Measurements from ENCODE around the gene RIN2. TPM values are rescaled to one million over a fixed set of nuclear protein-coding genes. Genes with fewer than 3 reads are reported as not detected.

Gene RIN2
- total and polyA plus RNA-seq, 2 of the 13 experiments (the other 11 are each of a cell fraction or from before 2014, with no cell fraction given): 2.5 to 5.1 TPM

- Histone ChIP-seq H3K27ac (ENCODE audit: extremely low read length, insufficient read depth, low read length) (no peak overlapping the region), H3K27me3 (ENCODE audit: control insufficient read depth in 1 of 2, insufficient read depth in 2 of 2, low read length in 2 of 2) (peaks cover 0 to 13% of the 10 kb centered on the region in 2 experiments; a peak in 1 of 5 replicates), H3K36me3 (replicated peaks in 1 of 2; ENCODE audit: control insufficient read depth in 1 of 2, insufficient read depth in 2 of 2, low read length in 2 of 2) (no peaks in the 10 kb centered on the region), H3K4me3 (replicated peaks in 1 of 3; ENCODE audit: insufficient read depth in 1 of 3, low read depth in 2 of 3, low read length in 3 of 3) (no peak overlapping the region), H3K4me2 (ENCODE audit: low read depth, low read length) (no peak overlapping the region), H3K9me3 (ENCODE audit: low read length) (peaks cover 9% of the 10 kb centered on the region; the same call in 1 of the 2 replicates), H3K4me1 (ENCODE audit: insufficient read depth, low read length) (no peaks in the 10 kb centered on the region), H3K9ac (ENCODE audit: insufficient read depth, low read depth, low read length) (no peak overlapping the region), H2AFZ (ENCODE audit: low read length) (no peak overlapping the region), H3K79me2 (ENCODE audit: insufficient read depth, low read length) (no peaks in the 10 kb centered on the region), H4K20me1 (ENCODE audit: insufficient read depth, low read length) (no peaks in the 10 kb centered on the region)
- WGBS (ENCODE audit: low lambda C conversion rate): 40% methylated on average over 2 of the region's 2 CpGs
- no peak for DNase-seq (ENCODE audit: low spot score)
- in situ Hi-C loops (cut with HindIII; ENCODE audit: extremely low pct_ligation_motif_present, low pct_unique_long_range_greater_than_20kb) (no loop called here), intact Hi-C loops (cut with micrococcal nuclease; ENCODE audit: unreplicated experiment) (no loop called here)
- no TSS peak for BruUV-seq (replicated peaks)
- peak; percentile 43; the same call in 2 of the 3 replicates for ATAC-seq
- TF ChIP-seq SCMH1 (CRISPR knock-in tag; IDR thresholded peaks at IDR 0.05; ENCODE audit: borderline replicate concordance) (no peak), AGO1 (IDR thresholded peaks at IDR 0.05; ENCODE audit: low read depth, low read length, poor library complexity, severe bottlenecking) (no peak), ZNF343 (CRISPR knock-in tag; IDR thresholded peaks at IDR 0.05) (no peak), ZSCAN30 (CRISPR knock-in tag; IDR thresholded peaks at IDR 0.05) (no peak), TRIM24 (CRISPR knock-in tag; IDR thresholded peaks at IDR 0.05) (no peak), DPF2 (CRISPR knock-in tag; IDR thresholded peaks at IDR 0.05; ENCODE audit: borderline replicate concordance, low read depth) (no peak), PHF5A (CRISPR knock-in tag; IDR thresholded peaks at IDR 0.05; ENCODE audit: low read depth, unreplicated experiment) (no peak), IKZF4 (CRISPR knock-in tag; IDR thresholded peaks at IDR 0.05; ENCODE audit: borderline replicate concordance, low read depth, not compliant biosample characterization) (no peak)
- POLR2A ChIA-PET: interaction anchor here (0.6 to 1.5 kb wide), 2 partner anchors 15 to 17 kb away, joined by 3 to 7 read pairs; partner anchors contain the start of gene RIN2
- FAIRE-seq: no peak
- CTCF ChIA-PET (ENCODE audit: low intra/inter-chr PET ratio, low total read pairs): no interaction called here
Observed at GRCh38 chr20:19741924-19742323, 16.1 kb upstream of the RIN2 start.

Measured in HepG2 (cell line).